Keratinocyte (primary cell): Measurements from ENCODE around the gene TADA2B. TPM values are rescaled to one million over a fixed set of nuclear protein-coding genes. Genes with fewer than 3 reads are reported as not detected.

Source experiments
- DNase-seq: peaks from one replicate; pipeline ENCODE4 v3.0.0-alpha.2; 2011; ENCODE audit warnings: low read depth, missing footprints, low spot score
- FAIRE-seq: peaks from 2 replicates; lab custom pipeline; 2011; peaks lifted over from hg19 to GRCh38; lab: Jason Lieb, UNC
- H2AFZ ChIP-seq: 2 replicates; pipeline ENCODE4 v1.6.0; 2012; ENCODE audit warnings: low read length, control low read depth, inconsistent platforms; ENCODE audit not compliant: control insufficient read depth
- H3K27ac ChIP-seq: 2 replicates; pipeline ENCODE4 v1.5.1; 2011; ENCODE audit warnings: low read length; ENCODE audit not compliant: control insufficient read depth, insufficient read depth
- H3K27me3 ChIP-seq: 3 replicates; pipeline ENCODE4 v1.6.0; 2011; ENCODE audit warnings: low read length; ENCODE audit not compliant: control insufficient read depth, insufficient read depth; ENCODE audit errors: extremely low read depth
- H3K36me3 ChIP-seq, 2 experiments: 2 replicates in 1 of 2; 3 replicates in 1 of 2; pipeline ENCODE4 v1.5.1; 2011; ENCODE audit warnings: low read length in 2 of 2, mild to moderate bottlenecking in 1 of 2; ENCODE audit not compliant: control insufficient read depth in 2 of 2, insufficient read depth in 2 of 2; ENCODE audit errors: extremely low read depth in 1 of 2
- H3K4me1 ChIP-seq: 3 replicates; pipeline ENCODE4 v1.5.1; 2011; ENCODE audit warnings: low read length; ENCODE audit not compliant: control insufficient read depth, insufficient read depth; ENCODE audit errors: extremely low read depth
- H3K4me2 ChIP-seq: 3 replicates; pipeline ENCODE4 v1.6.0; 2011; ENCODE audit warnings: low read depth, low read length; ENCODE audit not compliant: control insufficient read depth, insufficient read depth; ENCODE audit errors: extremely low read depth
- H3K4me3 ChIP-seq, 3 experiments: fragments of 200-600 bp in 1 of 3; sonication (generic) in 1 of 3; 2 replicates in 2 of 3; 3 replicates in 1 of 3; pipeline ENCODE4 v1.5.1; 2011 to 2016; ENCODE audit warnings: low read length in 3 of 3, mild to moderate bottlenecking in 3 of 3, control low read depth in 2 of 3, inconsistent platforms in 1 of 3, low read depth in 1 of 3, mixed read lengths in 1 of 3, mixed run types in 1 of 3, moderate library complexity in 1 of 3; ENCODE audit not compliant: control insufficient read depth in 2 of 3, insufficient read depth in 2 of 3; ENCODE audit errors: extremely low read depth in 1 of 3
- H3K79me2 ChIP-seq: 2 replicates; pipeline ENCODE4 v1.6.0; 2012; ENCODE audit warnings: low read length; ENCODE audit not compliant: control insufficient read depth, insufficient read depth
- H3K9ac ChIP-seq: 3 replicates; pipeline ENCODE4 v1.6.0; 2011; ENCODE audit warnings: low read length; ENCODE audit not compliant: control insufficient read depth, insufficient read depth; ENCODE audit errors: extremely low read depth
- H3K9me1 ChIP-seq: 3 replicates; pipeline ENCODE4 v1.6.0; 2011; ENCODE audit warnings: low read length; ENCODE audit not compliant: control insufficient read depth, insufficient read depth; ENCODE audit errors: extremely low read depth
- H3K9me3 ChIP-seq: 2 replicates; pipeline ENCODE4 v1.5.1; 2012; ENCODE audit warnings: low read depth, low read length; ENCODE audit not compliant: control insufficient read depth
- H4K20me1 ChIP-seq: 3 replicates; pipeline ENCODE4 v1.6.0; 2011; ENCODE audit warnings: low read length; ENCODE audit not compliant: control insufficient read depth, insufficient read depth; ENCODE audit errors: extremely low read depth
- EZH2 ChIP-seq: IDR thresholded peaks from one replicate; pipeline ENCODE4 v1.6.1; 2012; ENCODE audit warnings: inconsistent platforms, mild to moderate bottlenecking, low read length, moderate library complexity
- dilution Hi-C: fragments of 300-500 bp; cut with MboI; formaldehyde crosslinking; loops from one replicate; pipeline ENCODE4 v1.7.0; 2020; ENCODE audit warnings: low sequenced_read_pairs; ENCODE audit not compliant: extremely low pct_ligation_motif_present
- polyA plus RNA-seq, 5 experiments: library from polyadenylated mRNA; depleted of rRNA in 3 of 5; stranded (reverse) in 3 of 5; stranded (forward) in 1 of 5; unstranded in 1 of 5; fragments of >200 nt; gene quantifications; 1 replicate in 1 of 5; 2 replicates in 3 of 5; 3 replicates in 1 of 5; pipeline versions ENCODE4 v1.2.1 to v1.2.3, GENCODE V29; 2011 to 2012; ENCODE audit warnings: missing spikeins in 2 of 5, low read depth in 1 of 5, low replicate concordance in 1 of 5
- TF ChIP-seq, protein P1 (sequence below), 3 experiments: IDR thresholded peaks in 1 of 3; conservative IDR thresholded peaks in 1 of 3; optimal IDR thresholded peaks in 1 of 3; 2 replicates in 2 of 3; 3 replicates in 1 of 3; pipeline versions ENCODE3 to v1.5.1; 2011; ENCODE audit warnings: low read length in 3 of 3, mild to moderate bottlenecking in 3 of 3, moderate library complexity in 2 of 3, control low read depth in 1 of 3, inconsistent platforms in 1 of 3; ENCODE audit not compliant: insufficient read depth in 2 of 3; ENCODE audit errors: extremely low read depth in 1 of 3

TADA2B gene
- polyA plus RNA-seq, 1 donor (not counting 4 experiments of a cell fraction or from before 2014, with no cell fraction given), result 5.3 TPM

DNA sequence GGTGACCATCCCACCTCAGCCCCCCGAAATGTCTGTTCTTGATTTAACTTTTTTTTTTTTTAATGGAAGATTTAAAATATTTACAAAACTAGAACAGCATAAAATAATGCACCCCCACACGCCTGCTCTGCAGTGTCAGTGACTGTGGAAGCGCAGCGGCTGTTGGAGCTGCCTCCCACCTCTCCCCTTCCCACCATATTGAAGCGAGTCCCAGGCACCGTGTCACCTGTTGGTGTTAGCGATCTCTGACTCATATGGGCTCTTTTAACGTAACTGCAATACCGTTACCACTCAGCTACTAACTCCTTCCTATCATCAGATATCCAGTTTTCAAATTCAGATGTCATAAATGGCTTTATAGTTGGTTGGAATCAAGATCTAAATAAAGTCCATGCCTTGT is 17.1 kb upstream of the TADA2B start:
- DNase-seq (no peak), FAIRE-seq (no peak)
- dilution Hi-C loops, result no loop called here
- TF ChIP-seq EZH2, result no peak
- TF ChIP-seq, protein P1, sequence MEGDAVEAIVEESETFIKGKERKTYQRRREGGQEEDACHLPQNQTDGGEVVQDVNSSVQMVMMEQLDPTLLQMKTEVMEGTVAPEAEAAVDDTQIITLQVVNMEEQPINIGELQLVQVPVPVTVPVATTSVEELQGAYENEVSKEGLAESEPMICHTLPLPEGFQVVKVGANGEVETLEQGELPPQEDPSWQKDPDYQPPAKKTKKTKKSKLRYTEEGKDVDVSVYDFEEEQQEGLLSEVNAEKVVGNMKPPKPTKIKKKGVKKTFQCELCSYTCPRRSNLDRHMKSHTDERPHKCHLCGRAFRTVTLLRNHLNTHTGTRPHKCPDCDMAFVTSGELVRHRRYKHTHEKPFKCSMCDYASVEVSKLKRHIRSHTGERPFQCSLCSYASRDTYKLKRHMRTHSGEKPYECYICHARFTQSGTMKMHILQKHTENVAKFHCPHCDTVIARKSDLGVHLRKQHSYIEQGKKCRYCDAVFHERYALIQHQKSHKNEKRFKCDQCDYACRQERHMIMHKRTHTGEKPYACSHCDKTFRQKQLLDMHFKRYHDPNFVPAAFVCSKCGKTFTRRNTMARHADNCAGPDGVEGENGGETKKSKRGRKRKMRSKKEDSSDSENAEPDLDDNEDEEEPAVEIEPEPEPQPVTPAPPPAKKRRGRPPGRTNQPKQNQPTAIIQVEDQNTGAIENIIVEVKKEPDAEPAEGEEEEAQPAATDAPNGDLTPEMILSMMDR (optimal IDR thresholded peaks at IDR 0.05 in 1 of 3, IDR thresholded peaks at IDR 0.05 in 1 of 3, conservative IDR thresholded peaks at IDR 0.05 in 1 of 3; ENCODE audit: extremely low read depth in 1 of 3, insufficient read depth in 2 of 3, low read length in 3 of 3), result no peak
- Histone ChIP-seq H3K79me2 (no peaks in the 10 kb centered on the region), H4K20me1 (no peaks in the 10 kb centered on the region), H3K4me1 (peaks cover 10% of the 10 kb centered on the region), H3K4me3 (no peak overlapping the region), H3K9me3 (no peaks in the 10 kb centered on the region), H3K9me1 (no peaks in the 10 kb centered on the region), H3K27ac (no peak overlapping the region), H3K4me2 (no peak overlapping the region), H3K27me3 (no peaks in the 10 kb centered on the region), H2AFZ (no peak overlapping the region), H3K36me3 (peaks cover 36 to 48% of the 10 kb centered on the region in 2 experiments), H3K9ac (no peak overlapping the region)

DNA sequence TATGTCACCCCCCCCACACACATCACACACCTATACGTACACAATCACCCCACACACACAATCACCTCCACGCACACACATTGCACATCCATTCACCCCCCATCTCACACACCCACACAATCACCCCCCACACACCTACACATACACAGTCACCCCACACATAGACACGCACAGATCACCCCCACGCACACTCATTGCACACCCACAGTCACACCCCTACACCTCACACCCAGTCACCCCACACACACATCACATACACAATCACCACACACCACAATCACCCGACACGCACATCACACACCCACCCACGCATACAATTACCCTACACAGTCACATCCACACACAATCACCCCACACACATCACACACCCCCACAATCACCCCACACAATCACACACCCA is 15.9 kb upstream of the TADA2B start:
- Histone ChIP-seq H3K9ac (no peak overlapping the region), H3K27me3 (no peaks in the 10 kb centered on the region), H4K20me1 (no peaks in the 10 kb centered on the region), H3K36me3 (peaks cover 44 to 45% of the 10 kb centered on the region in 2 experiments), H3K4me2 (no peak overlapping the region), H3K4me1 (peaks cover 3% of the 10 kb centered on the region), H3K79me2 (no peaks in the 10 kb centered on the region), H3K9me1 (no peaks in the 10 kb centered on the region), H2AFZ (no peak overlapping the region), H3K27ac (no peak overlapping the region), H3K9me3 (no peaks in the 10 kb centered on the region), H3K4me3 (no peak overlapping the region)
- no peak for TF ChIP-seq EZH2
- TF ChIP-seq, protein P1 (optimal IDR thresholded peaks at IDR 0.05 in 1 of 3, IDR thresholded peaks at IDR 0.05 in 1 of 3, conservative IDR thresholded peaks at IDR 0.05 in 1 of 3; ENCODE audit: extremely low read depth in 1 of 3, insufficient read depth in 2 of 3, low read length in 3 of 3), result no peak
- DNase-seq (no peak), FAIRE-seq (no peak)
- dilution Hi-C loops, result no loop called here
